Activated naive CD8-positive, alpha-beta T cell treated with anti-CD3 and anti-CD28 coated beads, Interleukin-2, amount 50 U/mL, for 24 hours (primary cell): ENCODE data around the gene PDXP.
"Not testable (repeated sequence)": the region's sequence is repeated elsewhere in the genome, so short reads cannot be mapped to it uniquely, and the experiment has no call there.

ENCODE experiments used
- ATAC-seq: fragments of 150-1000 bp; cut with Tn5 transposase; one replicate; pipeline ENCODE4 v1.10.0; 2021
- DNase-seq: peaks from one replicate; pipeline ENCODE4 v3.0.0; 2021
- H3K27ac Mint-ChIP-seq: one replicate; pipeline ENCODE4 v1.8.0; 2021; ENCODE audit warnings: mild to moderate bottlenecking, mixed read lengths
- H3K27me3 Mint-ChIP-seq: one replicate; pipeline ENCODE4 v1.8.0; 2021; ENCODE audit warnings: mixed read lengths
- H3K36me3 Mint-ChIP-seq: one replicate; pipeline ENCODE4 v1.8.0; 2021; ENCODE audit warnings: low read depth, mixed read lengths
- H3K4me1 Mint-ChIP-seq: one replicate; pipeline ENCODE4 v1.8.0; 2021; ENCODE audit warnings: mixed read lengths
- H3K4me3 Mint-ChIP-seq: one replicate; pipeline ENCODE4 v1.8.0; 2021; ENCODE audit warnings: mild to moderate bottlenecking, moderate library complexity, mixed read lengths
- H3K9me3 Mint-ChIP-seq: one replicate; pipeline ENCODE4 v1.8.0; 2021; ENCODE audit warnings: mixed read lengths

The PDXP gene

GRCh38 chr22:37681556-37682049 is 23.1 kb downstream of the PDXP start:
- H3K27ac Mint-ChIP-seq, result no peak overlapping the region
- DNase-seq (peak; percentile 80), ATAC-seq (peak; percentile 45)
- no peaks in the 10 kb centered on the region for H3K27me3 Mint-ChIP-seq
- peaks cover 34% of the 10 kb centered on the region for H3K4me1 Mint-ChIP-seq
- peaks cover 5% of the 10 kb centered on the region for H3K36me3 Mint-ChIP-seq
- H3K4me3 Mint-ChIP-seq, result no peak overlapping the region
- H3K9me3 Mint-ChIP-seq, result no peaks in the 10 kb centered on the region

- Mint-ChIP-seq H3K4me1 (peaks cover 37% of the 10 kb centered on the region), H3K27me3 (no peaks in the 10 kb centered on the region), H3K9me3 (no peaks in the 10 kb centered on the region), H3K27ac (no peak overlapping the region), H3K36me3 (peaks cover 16% of the 10 kb centered on the region), H3K4me3 (no peak overlapping the region)
- ATAC-seq (no peak), DNase-seq (no peak)
These were observed 26.5 kb downstream of the PDXP start for GRCh38 chr22:37684803-37685615.

DNA sequence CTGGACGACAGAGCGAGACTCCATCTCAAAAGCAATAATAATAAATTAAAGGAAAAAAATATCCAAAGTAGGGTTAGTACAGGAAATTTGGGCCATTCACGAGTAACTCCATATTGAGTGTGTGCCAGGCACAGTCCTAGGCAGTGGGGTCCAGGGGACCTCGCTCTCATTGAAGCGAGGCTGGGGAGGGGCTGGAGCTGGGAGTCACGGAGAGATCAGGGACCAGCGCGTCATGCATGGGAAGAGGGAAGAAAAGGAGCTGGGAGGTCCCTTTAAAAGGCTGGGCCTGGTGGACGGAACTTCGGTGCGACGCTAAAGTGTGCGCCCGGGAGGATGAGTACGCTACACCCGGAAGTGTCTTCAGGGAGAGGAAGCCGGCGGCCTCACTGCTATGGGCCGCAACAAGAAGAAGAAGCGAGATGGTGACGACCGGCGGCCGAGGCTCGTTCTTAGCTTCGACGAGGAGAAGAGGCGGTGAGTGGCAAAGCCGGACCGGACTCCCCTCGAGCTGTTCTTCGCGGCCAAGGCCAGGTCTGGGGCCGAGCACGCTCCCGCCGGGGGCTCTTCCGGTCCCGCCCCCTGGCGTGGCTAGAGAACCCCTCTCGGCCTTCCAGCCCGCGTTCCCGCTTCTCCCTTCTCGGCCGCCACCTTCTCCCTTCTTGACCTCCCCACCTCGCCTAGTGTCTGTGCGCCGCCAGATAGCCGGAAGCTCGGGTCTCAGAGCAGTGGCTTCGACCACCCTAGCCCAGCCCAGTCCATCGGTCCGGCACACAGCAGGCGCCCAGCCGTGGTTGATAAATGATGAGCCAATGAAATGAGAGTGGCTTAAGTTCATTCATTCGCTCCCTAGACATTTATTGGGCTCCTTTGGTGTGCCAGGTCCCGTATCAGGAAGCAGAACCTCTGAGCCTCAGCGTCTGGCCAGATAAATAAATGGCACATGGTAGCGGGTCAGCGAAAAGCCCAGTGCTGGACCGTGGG is 27.8 kb downstream of the PDXP start, which contains the start of gene NOL12:
TSS of gene NOL12 (plus strand) at position 342 of the 981 bp plus-strand sequence. CDS start at position 392, 50 bp downstream.
- Mint-ChIP-seq H3K27me3 (no peaks in the 10 kb centered on the region), H3K36me3 (peaks cover 25% of the 10 kb centered on the region), H3K4me1 (peaks cover 31% of the 10 kb centered on the region), H3K4me3 (peak within 1 kb of the TSS; percentile 97), H3K9me3 (no peaks in the 10 kb centered on the region), H3K27ac (peak within 1 kb of the TSS; percentile 96)
- ATAC-seq, result peak; percentile 85
- DNase-seq, result peak; percentile 82

- ATAC-seq (no peak), DNase-seq (no peak)
- Mint-ChIP-seq H3K36me3 (peaks cover 37% of the 10 kb centered on the region), H3K27me3 (no peaks in the 10 kb centered on the region), H3K4me1 (peaks cover 27% of the 10 kb centered on the region), H3K9me3 (no peaks in the 10 kb centered on the region), H3K4me3 (no peak overlapping the region), H3K27ac (no peak overlapping the region)
These were observed 31.9 kb downstream of the PDXP start for GRCh38 chr22:37690407-37690806.

GRCh38 chr22:37690901-37691504 is 32.5 kb downstream of the PDXP start:
- Mint-ChIP-seq H3K27ac (no peak overlapping the region), H3K4me1 (peaks cover 30% of the 10 kb centered on the region), H3K4me3 (no peak overlapping the region), H3K36me3 (peaks cover 40% of the 10 kb centered on the region), H3K9me3 (no peaks in the 10 kb centered on the region), H3K27me3 (no peaks in the 10 kb centered on the region)
- DNase-seq (no peak), ATAC-seq (no peak)

GRCh38 chr22:37692627-37693285 is 34.2 kb downstream of the PDXP start:
- no peak for ATAC-seq
- H3K27me3 Mint-ChIP-seq, result no peaks in the 10 kb centered on the region
- H3K9me3 Mint-ChIP-seq, result no peaks in the 10 kb centered on the region
- no peak for DNase-seq
- H3K4me3 Mint-ChIP-seq, result no peak overlapping the region
- peaks cover 26% of the 10 kb centered on the region for H3K4me1 Mint-ChIP-seq
- no peak overlapping the region for H3K27ac Mint-ChIP-seq
- H3K36me3 Mint-ChIP-seq, result peaks cover 35% of the 10 kb centered on the region

DNA sequence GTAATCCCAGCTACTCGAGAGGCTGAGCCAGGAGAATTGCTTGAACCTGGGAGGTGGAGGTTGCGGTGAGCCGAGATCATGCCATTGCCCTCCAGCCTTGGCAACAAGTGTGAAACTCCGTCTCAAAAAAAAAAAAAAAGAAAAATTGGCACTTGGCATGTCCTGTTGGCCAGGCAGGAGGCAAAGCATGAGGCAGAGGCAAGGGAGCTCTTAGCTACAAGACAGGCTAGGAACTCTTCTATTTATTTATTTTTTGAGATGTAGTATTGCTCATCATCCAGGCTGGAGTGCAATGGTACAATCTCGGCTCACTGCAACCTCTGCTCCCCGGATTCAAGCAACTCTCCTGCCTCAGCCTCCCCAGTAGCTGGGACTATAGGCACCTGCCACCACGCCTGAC is 35.6 kb downstream of the PDXP start:
- H3K4me1 Mint-ChIP-seq, result peaks cover 15% of the 10 kb centered on the region
- not testable (repeated sequence) for H3K9me3 Mint-ChIP-seq, H3K27ac Mint-ChIP-seq, ATAC-seq, DNase-seq, H3K27me3 Mint-ChIP-seq, H3K4me3 Mint-ChIP-seq
- H3K36me3 Mint-ChIP-seq, result peaks cover 27% of the 10 kb centered on the region

DNA sequence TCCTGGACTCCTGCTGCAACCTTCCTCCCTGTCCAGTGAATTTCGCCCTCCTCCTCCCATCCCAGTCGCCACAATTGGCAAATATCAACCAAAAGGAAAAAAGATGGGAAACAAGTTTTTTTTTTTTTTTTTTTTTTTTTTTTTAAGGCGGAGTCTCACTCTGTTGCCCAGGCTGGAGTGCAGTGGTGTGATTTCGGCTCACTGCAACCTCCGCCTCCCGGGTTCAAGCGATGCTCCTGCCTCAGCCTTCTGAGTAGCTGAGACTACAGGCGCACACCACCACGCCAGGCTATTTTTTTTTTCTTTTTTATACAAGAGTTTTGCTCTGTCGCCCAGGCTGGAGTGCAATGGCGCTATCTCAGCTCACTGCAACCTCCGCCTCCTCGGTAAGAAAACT is 37.7 kb downstream of the PDXP start:
- not testable (repeated sequence) for ATAC-seq, H3K27ac Mint-ChIP-seq, H3K27me3 Mint-ChIP-seq, DNase-seq, H3K9me3 Mint-ChIP-seq
- peaks cover 15% of the 10 kb centered on the region for H3K36me3 Mint-ChIP-seq
- H3K4me3 Mint-ChIP-seq, result peak overlapping the region; percentile 42
- H3K4me1 Mint-ChIP-seq, result peaks cover 13% of the 10 kb centered on the region

DNA sequence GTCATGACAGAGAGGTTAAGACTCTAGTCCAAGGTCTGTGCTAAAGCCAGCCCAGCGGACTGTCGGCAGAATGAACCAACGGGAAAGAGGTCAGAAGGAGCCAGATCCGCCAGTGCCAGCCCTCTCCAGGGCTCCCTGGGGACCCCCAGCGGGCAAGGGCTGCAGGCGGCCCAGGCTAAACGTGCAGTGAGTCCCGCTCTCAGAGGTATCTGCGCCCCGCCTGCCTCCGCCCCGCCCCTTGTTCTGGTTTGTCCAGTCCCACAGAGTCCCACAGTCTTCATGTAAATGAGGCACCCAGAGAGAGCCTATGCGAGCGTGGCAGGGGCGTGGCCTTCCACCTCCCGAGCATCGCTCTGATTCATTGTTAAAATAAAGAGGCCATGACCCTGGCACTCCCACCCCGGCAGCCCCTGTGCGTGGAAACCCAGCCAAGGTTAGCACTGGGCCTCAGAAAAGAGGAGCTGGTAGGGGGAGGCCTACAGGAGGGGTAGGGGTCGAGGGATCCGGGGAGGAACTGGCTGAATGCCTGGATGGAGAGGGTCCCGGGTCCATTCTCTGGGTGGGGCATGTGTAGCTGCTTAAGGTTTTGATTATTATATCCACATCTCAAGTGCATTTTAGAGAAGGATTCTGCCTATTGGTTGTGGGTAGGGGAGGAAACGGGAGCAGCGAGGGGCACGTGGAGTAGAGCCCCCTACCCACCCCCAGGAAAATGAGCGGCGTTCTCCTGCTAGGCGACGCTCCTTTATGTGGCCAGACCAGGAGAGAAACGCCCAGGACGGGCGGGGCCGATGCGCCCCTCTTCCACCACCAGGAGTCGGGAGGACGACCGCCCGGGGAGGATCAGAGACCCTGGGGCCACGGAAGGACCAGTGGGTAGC is 38.4 kb downstream of the PDXP start, which contains the start of gene TRIOBP:
TSS of gene TRIOBP (plus strand) at position 392 of the 881 bp plus-strand sequence. CDS start 4,318 bp downstream, outside the sequence.
- peaks cover 13% of the 10 kb centered on the region for H3K4me1 Mint-ChIP-seq
- no peaks in the 10 kb centered on the region for H3K27me3 Mint-ChIP-seq
- DNase-seq, result peak; percentile 93
- H3K36me3 Mint-ChIP-seq, result peaks cover 15% of the 10 kb centered on the region
- peak; percentile 100 for ATAC-seq
- no peaks in the 10 kb centered on the region for H3K9me3 Mint-ChIP-seq
- H3K4me3 Mint-ChIP-seq, result peak within 1 kb of the TSS; percentile 42
- H3K27ac Mint-ChIP-seq, result no peak within 1 kb of the TSS

GRCh38 chr22:37697538-37697835 is 39.0 kb downstream of the PDXP start:
- no peak overlapping the region for H3K4me3 Mint-ChIP-seq
- no peaks in the 10 kb centered on the region for H3K9me3 Mint-ChIP-seq
- H3K36me3 Mint-ChIP-seq, result peaks cover 13% of the 10 kb centered on the region
- DNase-seq (no peak), ATAC-seq (no peak)
- peaks cover 13% of the 10 kb centered on the region for H3K4me1 Mint-ChIP-seq
- no peaks in the 10 kb centered on the region for H3K27me3 Mint-ChIP-seq
- H3K27ac Mint-ChIP-seq, result no peak overlapping the region

GRCh38 chr22:37701141-37701786 is 42.7 kb downstream of the PDXP start:
- Mint-ChIP-seq H3K4me1 (peaks cover 7% of the 10 kb centered on the region), H3K4me3 (no peak overlapping the region), H3K27ac (no peak overlapping the region), H3K36me3 (no peaks in the 10 kb centered on the region), H3K9me3 (no peaks in the 10 kb centered on the region), H3K27me3 (no peaks in the 10 kb centered on the region)
- no peak for ATAC-seq
- no peak for DNase-seq

- Mint-ChIP-seq H3K4me1 (no peaks in the 10 kb centered on the region), H3K36me3 (no peaks in the 10 kb centered on the region), H3K27me3 (no peaks in the 10 kb centered on the region), H3K27ac (no peak overlapping the region), H3K4me3 (no peak overlapping the region), H3K9me3 (no peaks in the 10 kb centered on the region)
- ATAC-seq (no peak), DNase-seq (no peak)
These were observed 45.4 kb downstream of the PDXP start for GRCh38 chr22:37703906-37704305.

DNA sequence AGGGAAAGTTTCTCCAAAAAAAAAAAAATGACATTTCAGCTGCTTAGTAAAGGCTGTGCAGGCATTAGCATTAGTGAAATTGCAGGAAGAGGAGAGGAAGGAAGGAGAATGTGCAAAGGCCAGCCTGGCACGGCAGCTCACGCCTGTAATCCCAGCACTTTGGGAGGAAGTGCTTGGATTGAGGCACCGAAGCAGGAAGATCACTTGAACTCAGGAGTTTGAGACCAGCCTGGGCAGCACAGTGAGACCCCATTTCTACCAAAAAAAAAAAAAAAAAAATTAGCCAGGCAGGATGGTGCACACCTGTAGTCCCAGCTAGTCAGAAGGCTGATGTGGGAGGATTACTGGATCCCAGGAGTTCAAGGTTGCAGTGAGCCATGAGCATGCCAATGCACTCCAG is 46.1 kb downstream of the PDXP start:
- Mint-ChIP-seq H3K36me3 (no peaks in the 10 kb centered on the region), H3K27me3 (no peaks in the 10 kb centered on the region), H3K27ac (no peak overlapping the region), H3K4me3 (no peak overlapping the region), H3K4me1 (no peaks in the 10 kb centered on the region), H3K9me3 (no peaks in the 10 kb centered on the region)
- DNase-seq (no peak), ATAC-seq (no peak)
